ENCODE measurements around the gene CUL7.

The CUL7 gene

GRCh38 chr6:43058531-43058930, 4.9 kb upstream of the CUL7 start:
- Histone ChIP-seq H3K4ac (ENCODE audit: low read length) (no peak overlapping the region), H3K9me3 (replicated peaks in 1 of 2; ENCODE audit: control insufficient read depth in 2 of 2, insufficient read depth in 1 of 2, low read depth in 1 of 2, low read length in 2 of 2) (no peaks in the 10 kb centered on the region), H2BK12ac (ENCODE audit: low read length) (no peak overlapping the region), H2AFZ (ENCODE audit: low read length) (no peak overlapping the region), H3K9ac (ENCODE audit: low read depth, low read length, poor library complexity) (no peak overlapping the region), H3K18ac (ENCODE audit: low read length) (no peak overlapping the region), H2BK15ac (ENCODE audit: low read length) (no peak overlapping the region), H3K4me3 (ENCODE audit: low read length in 2 of 2) (peak overlapping the region; percentile 64 to 94), H2AK5ac (ENCODE audit: low read depth, low read length) (no peak overlapping the region), H3K36me3 (replicated peaks in 1 of 2; ENCODE audit: control insufficient read depth in 2 of 2, insufficient read depth in 2 of 2, low read length in 2 of 2) (peaks cover 8 to 27% of the 10 kb centered on the region in 2 donors), H3K23ac (ENCODE audit: low read depth, low read length, poor library complexity) (no peak overlapping the region), H3K27me3 (ENCODE audit: control insufficient read depth in 3 of 3, insufficient read depth in 3 of 3, low read depth in 1 of 3, low read length in 3 of 3) (no peaks in the 10 kb centered on the region), H3K14ac (ENCODE audit: low read length) (no peak overlapping the region), H3K27ac (replicated peaks; ENCODE audit: low read length) (no peak overlapping the region), H3K4me2 (ENCODE audit: insufficient read depth, low read length, poor library complexity, severe bottlenecking) (peak overlapping the region; percentile 55), H4K91ac (ENCODE audit: low read depth, low read length, poor library complexity) (no peak overlapping the region), H3K4me1 (ENCODE audit: control insufficient read depth in 2 of 2, insufficient read depth in 1 of 2, low read depth in 1 of 2, low read length in 2 of 2) (peaks cover 6 to 13% of the 10 kb centered on the region in 2 donors), H4K8ac (ENCODE audit: low read depth, low read length) (no peak overlapping the region), H2BK5ac (ENCODE audit: low read length) (no peak overlapping the region), H3K79me1 (ENCODE audit: low read depth, low read length) (peaks cover 8% of the 10 kb centered on the region), H2BK120ac (ENCODE audit: low read depth, low read length) (no peak overlapping the region)
- no peak for DNase-seq (ENCODE audit: low spot score)
- WGBS, 2 donors (ENCODE audit: extremely low coverage in 2 of 2, insufficient read length in 2 of 2, insufficient replicate concordance in 1 of 2) = no CpG with 5 or more reads among the region's 1 CpG

GRCh38 chr6:43055966-43056365, 2.3 kb upstream of the CUL7 start:
- Histone ChIP-seq H3K4me1 (ENCODE audit: control insufficient read depth in 2 of 2, insufficient read depth in 1 of 2, low read depth in 1 of 2, low read length in 2 of 2) (peaks cover 12 to 14% of the 10 kb centered on the region in 2 donors), H3K9ac (ENCODE audit: low read depth, low read length, poor library complexity) (no peak overlapping the region), H3K4me3 (ENCODE audit: low read length in 2 of 2) (no peak overlapping the region), H3K27me3 (ENCODE audit: control insufficient read depth in 3 of 3, insufficient read depth in 3 of 3, low read depth in 1 of 3, low read length in 3 of 3) (no peaks in the 10 kb centered on the region), H3K79me1 (ENCODE audit: low read depth, low read length) (peaks cover 10% of the 10 kb centered on the region), H3K4me2 (ENCODE audit: insufficient read depth, low read length, poor library complexity, severe bottlenecking) (no peak overlapping the region), H3K27ac (replicated peaks; ENCODE audit: low read length) (no peak overlapping the region), H2BK120ac (ENCODE audit: low read depth, low read length) (no peak overlapping the region), H4K91ac (ENCODE audit: low read depth, low read length, poor library complexity) (no peak overlapping the region), H3K9me3 (replicated peaks in 1 of 2; ENCODE audit: control insufficient read depth in 2 of 2, insufficient read depth in 1 of 2, low read depth in 1 of 2, low read length in 2 of 2) (no peaks in the 10 kb centered on the region), H2AK5ac (ENCODE audit: low read depth, low read length) (no peak overlapping the region), H3K36me3 (replicated peaks in 1 of 2; ENCODE audit: control insufficient read depth in 2 of 2, insufficient read depth in 2 of 2, low read length in 2 of 2) (peaks cover 14 to 43% of the 10 kb centered on the region in 2 donors), H2BK15ac (ENCODE audit: low read length) (no peak overlapping the region), H3K4ac (ENCODE audit: low read length) (no peak overlapping the region), H3K23ac (ENCODE audit: low read depth, low read length, poor library complexity) (no peak overlapping the region), H3K18ac (ENCODE audit: low read length) (no peak overlapping the region), H2BK12ac (ENCODE audit: low read length) (no peak overlapping the region), H2AFZ (ENCODE audit: low read length) (no peak overlapping the region), H3K14ac (ENCODE audit: low read length) (no peak overlapping the region), H2BK5ac (ENCODE audit: low read length) (no peak overlapping the region), H4K8ac (ENCODE audit: low read depth, low read length) (no peak overlapping the region)
- DNase-seq (ENCODE audit: low spot score) = no peak
- no CpG with 5 or more reads among the region's 8 CpGs for whole genome bisulfite sequencing, 2 donors (ENCODE audit: extremely low coverage in 2 of 2, insufficient read length in 2 of 2, insufficient replicate concordance in 1 of 2)

- Histone ChIP-seq H3K4me2 (ENCODE audit: insufficient read depth, low read length, poor library complexity, severe bottlenecking) (peak overlapping the region; percentile 41), H2BK15ac (ENCODE audit: low read length) (no peak overlapping the region), H2BK120ac (ENCODE audit: low read depth, low read length) (no peak overlapping the region), H3K4me3 (ENCODE audit: low read length in 2 of 2) (peak overlapping the region in 1 of 2 donors; percentile 87), H3K4ac (ENCODE audit: low read length) (no peak overlapping the region), H2AFZ (ENCODE audit: low read length) (peak overlapping the region; percentile 86), H3K36me3 (replicated peaks in 1 of 2; ENCODE audit: control insufficient read depth in 2 of 2, insufficient read depth in 2 of 2, low read length in 2 of 2) (peaks cover 25 to 59% of the 10 kb centered on the region in 2 donors), H2BK5ac (ENCODE audit: low read length) (no peak overlapping the region), H2BK12ac (ENCODE audit: low read length) (no peak overlapping the region), H3K4me1 (ENCODE audit: control insufficient read depth in 2 of 2, insufficient read depth in 1 of 2, low read depth in 1 of 2, low read length in 2 of 2) (peaks cover 9 to 10% of the 10 kb centered on the region in 2 donors), H4K8ac (ENCODE audit: low read depth, low read length) (no peak overlapping the region), H3K27ac (replicated peaks; ENCODE audit: low read length) (no peak overlapping the region), H3K23ac (ENCODE audit: low read depth, low read length, poor library complexity) (no peak overlapping the region), H3K27me3 (ENCODE audit: control insufficient read depth in 3 of 3, insufficient read depth in 3 of 3, low read depth in 1 of 3, low read length in 3 of 3) (no peaks in the 10 kb centered on the region), H3K9me3 (replicated peaks in 1 of 2; ENCODE audit: control insufficient read depth in 2 of 2, insufficient read depth in 1 of 2, low read depth in 1 of 2, low read length in 2 of 2) (no peaks in the 10 kb centered on the region), H3K79me1 (ENCODE audit: low read depth, low read length) (peaks cover 10% of the 10 kb centered on the region), H2AK5ac (ENCODE audit: low read depth, low read length) (no peak overlapping the region), H3K9ac (ENCODE audit: low read depth, low read length, poor library complexity) (no peak overlapping the region), H3K18ac (ENCODE audit: low read length) (no peak overlapping the region), H4K91ac (ENCODE audit: low read depth, low read length, poor library complexity) (no peak overlapping the region), H3K14ac (ENCODE audit: low read length) (no peak overlapping the region)
- WGBS, 2 donors (ENCODE audit: extremely low coverage in 2 of 2, insufficient read length in 2 of 2, insufficient replicate concordance in 1 of 2) = no CpG with 5 or more reads among the region's 17 CpGs
- DNase-seq (ENCODE audit: low spot score) = no peak
Measured at GRCh38 chr6:43054206-43054943, 724 bp upstream of the CUL7 start.

DNA sequence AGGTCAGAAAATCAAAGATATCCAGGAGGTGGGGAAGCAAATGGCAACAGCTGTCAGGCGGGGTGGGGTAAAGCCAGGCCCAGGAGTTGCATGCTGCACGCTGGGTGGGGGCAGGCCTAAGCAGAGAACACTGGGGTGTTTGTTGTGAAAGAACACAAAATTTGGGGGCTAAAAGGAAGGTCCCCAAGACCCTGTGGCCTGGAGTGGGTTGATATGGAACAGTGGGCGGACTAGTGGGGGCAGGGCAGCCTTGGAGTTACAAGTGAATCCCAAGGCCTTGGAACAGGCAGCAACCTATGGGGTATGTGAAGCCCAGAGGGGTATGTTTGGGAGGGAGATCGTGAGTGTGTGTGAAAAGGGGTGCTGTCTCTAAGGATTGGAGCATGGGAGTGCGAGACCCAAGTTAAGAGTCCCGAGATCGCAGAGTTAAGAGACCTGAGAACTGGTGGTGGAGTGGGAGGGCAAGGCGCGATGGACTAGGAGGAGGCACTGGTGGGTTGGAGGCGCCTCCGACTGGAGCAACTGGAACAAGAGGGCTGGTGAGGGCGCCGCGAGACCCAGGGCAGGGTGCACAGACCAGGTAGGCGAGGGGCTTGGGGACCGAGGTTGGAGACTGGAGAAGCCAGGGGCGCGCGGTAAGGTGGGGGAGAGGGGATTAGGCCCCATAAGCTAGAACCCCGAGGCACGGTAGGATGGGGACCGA, 658 bp downstream of the CUL7 start:
- no peak overlapping the region for H2BK12ac ChIP-seq (ENCODE audit: low read length)
- no peaks in the 10 kb centered on the region for H3K27me3 ChIP-seq (ENCODE audit: control insufficient read depth in 3 of 3, insufficient read depth in 3 of 3, low read depth in 1 of 3, low read length in 3 of 3)
- peak overlapping the region; percentile 86 for H3K4ac ChIP-seq (ENCODE audit: low read length)
- no CpG with 5 or more reads among the region's 22 CpGs for WGBS, 2 donors (ENCODE audit: extremely low coverage in 2 of 2, insufficient read length in 2 of 2, insufficient replicate concordance in 1 of 2)
- H3K4me2 ChIP-seq (ENCODE audit: insufficient read depth, low read length, poor library complexity, severe bottlenecking) = peak overlapping the region; percentile 71
- no peak for DNase-seq (ENCODE audit: low spot score)
- peak overlapping the region; percentile 70 for H4K8ac ChIP-seq (ENCODE audit: low read depth, low read length)
- H3K9me3 ChIP-seq (replicated peaks in 1 of 2; ENCODE audit: control insufficient read depth in 2 of 2, insufficient read depth in 1 of 2, low read depth in 1 of 2, low read length in 2 of 2) = no peaks in the 10 kb centered on the region
- H2AFZ ChIP-seq (ENCODE audit: low read length) = peak overlapping the region; percentile 86
- H3K36me3 ChIP-seq (replicated peaks in 1 of 2; ENCODE audit: control insufficient read depth in 2 of 2, insufficient read depth in 2 of 2, low read length in 2 of 2) = peaks cover 31 to 66% of the 10 kb centered on the region in 2 donors
- H3K18ac ChIP-seq (ENCODE audit: low read length) = peak overlapping the region; percentile 89
- peak overlapping the region; percentile 84 for H2BK5ac ChIP-seq (ENCODE audit: low read length)
- peak overlapping the region; percentile 98 for H3K23ac ChIP-seq (ENCODE audit: low read depth, low read length, poor library complexity)
- H4K91ac ChIP-seq (ENCODE audit: low read depth, low read length, poor library complexity) = peak overlapping the region; percentile 48
- H3K27ac ChIP-seq (replicated peaks; ENCODE audit: low read length) = peak overlapping the region; percentile 86
- peak overlapping the region; percentile 98 for H3K9ac ChIP-seq (ENCODE audit: low read depth, low read length, poor library complexity)
- H3K4me1 ChIP-seq (ENCODE audit: control insufficient read depth in 2 of 2, insufficient read depth in 1 of 2, low read depth in 1 of 2, low read length in 2 of 2) = peaks cover 4 to 6% of the 10 kb centered on the region in 2 donors
- H3K4me3 ChIP-seq (ENCODE audit: low read length in 2 of 2) = peak overlapping the region; percentile 87 to 92
- H2AK5ac ChIP-seq (ENCODE audit: low read depth, low read length) = peak overlapping the region; percentile 91
- H3K14ac ChIP-seq (ENCODE audit: low read length) = peak overlapping the region; percentile 72
- peak overlapping the region; percentile 13 for H2BK15ac ChIP-seq (ENCODE audit: low read length)
- peaks cover 3% of the 10 kb centered on the region for H3K79me1 ChIP-seq (ENCODE audit: low read depth, low read length)
- H2BK120ac ChIP-seq (ENCODE audit: low read depth, low read length) = peak overlapping the region; percentile 35

Data from neuronal stem cell (in vitro differentiated cells).